Stimulated activated memory B cell treated with anti-CD40 and anti-IgM and Interleukin-4, amounts not matched to agents 10 μg/mL and 1 μg/mL and 100 μg/mL, for 72 hours (primary cell): ENCODE measurements around the gene CITED1.
A peak's percentile ranks its signal among the peaks of the same experiment; 100 is the strongest.

ENCODE experiments used
- ATAC-seq: fragments of 150-1000 bp; cut with Tn5 transposase; 2 replicates; pipeline ENCODE4 v1.10.0; 2021
- H3K27ac Mint-ChIP-seq: one replicate; pipeline ENCODE4 v1.8.0; 2022; ENCODE audit warnings: mild to moderate bottlenecking, mixed read lengths
- H3K27me3 Mint-ChIP-seq: one replicate; pipeline ENCODE4 v1.8.0; 2022; ENCODE audit warnings: mixed read lengths
- H3K36me3 Mint-ChIP-seq: one replicate; pipeline ENCODE4 v1.8.0; 2022; ENCODE audit warnings: mixed read lengths
- H3K4me1 Mint-ChIP-seq: one replicate; pipeline ENCODE4 v1.8.0; 2022; ENCODE audit warnings: mixed read lengths
- H3K4me3 Mint-ChIP-seq: one replicate; pipeline ENCODE4 v1.8.0; 2022; ENCODE audit warnings: mild to moderate bottlenecking, moderate library complexity, mixed read lengths
- H3K9me3 Mint-ChIP-seq: one replicate; pipeline ENCODE4 v1.8.0; 2022; ENCODE audit warnings: mixed read lengths

CITED1 gene

DNA sequence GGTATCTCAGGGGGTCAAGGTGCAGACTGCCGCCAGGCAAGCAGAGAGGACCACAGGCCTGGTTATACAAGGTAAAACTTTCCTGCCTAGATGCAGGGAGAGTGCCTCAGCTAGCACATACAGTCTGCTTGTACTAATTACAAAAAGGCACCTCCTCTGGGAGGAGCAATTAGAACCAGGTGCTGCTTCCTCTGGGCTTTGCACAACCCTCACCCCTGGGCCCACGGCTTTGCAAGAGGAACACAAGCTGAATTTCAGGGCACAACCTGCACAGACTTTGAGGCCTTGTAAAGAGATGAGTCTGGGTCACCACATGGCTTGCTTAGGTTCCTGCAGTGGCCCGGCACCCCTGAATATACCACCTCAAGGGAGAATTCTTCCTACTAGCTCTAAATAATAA, 9.2 kb upstream of the CITED1 start:
- no peaks in the 10 kb centered on the region for H3K9me3 Mint-ChIP-seq
- no peaks in the 10 kb centered on the region for H3K36me3 Mint-ChIP-seq
- peaks cover 8% of the 10 kb centered on the region for H3K27me3 Mint-ChIP-seq
- no peak for ATAC-seq
- H3K4me3 Mint-ChIP-seq = no peak overlapping the region
- no peak overlapping the region for H3K27ac Mint-ChIP-seq
- H3K4me1 Mint-ChIP-seq = no peaks in the 10 kb centered on the region

DNA sequence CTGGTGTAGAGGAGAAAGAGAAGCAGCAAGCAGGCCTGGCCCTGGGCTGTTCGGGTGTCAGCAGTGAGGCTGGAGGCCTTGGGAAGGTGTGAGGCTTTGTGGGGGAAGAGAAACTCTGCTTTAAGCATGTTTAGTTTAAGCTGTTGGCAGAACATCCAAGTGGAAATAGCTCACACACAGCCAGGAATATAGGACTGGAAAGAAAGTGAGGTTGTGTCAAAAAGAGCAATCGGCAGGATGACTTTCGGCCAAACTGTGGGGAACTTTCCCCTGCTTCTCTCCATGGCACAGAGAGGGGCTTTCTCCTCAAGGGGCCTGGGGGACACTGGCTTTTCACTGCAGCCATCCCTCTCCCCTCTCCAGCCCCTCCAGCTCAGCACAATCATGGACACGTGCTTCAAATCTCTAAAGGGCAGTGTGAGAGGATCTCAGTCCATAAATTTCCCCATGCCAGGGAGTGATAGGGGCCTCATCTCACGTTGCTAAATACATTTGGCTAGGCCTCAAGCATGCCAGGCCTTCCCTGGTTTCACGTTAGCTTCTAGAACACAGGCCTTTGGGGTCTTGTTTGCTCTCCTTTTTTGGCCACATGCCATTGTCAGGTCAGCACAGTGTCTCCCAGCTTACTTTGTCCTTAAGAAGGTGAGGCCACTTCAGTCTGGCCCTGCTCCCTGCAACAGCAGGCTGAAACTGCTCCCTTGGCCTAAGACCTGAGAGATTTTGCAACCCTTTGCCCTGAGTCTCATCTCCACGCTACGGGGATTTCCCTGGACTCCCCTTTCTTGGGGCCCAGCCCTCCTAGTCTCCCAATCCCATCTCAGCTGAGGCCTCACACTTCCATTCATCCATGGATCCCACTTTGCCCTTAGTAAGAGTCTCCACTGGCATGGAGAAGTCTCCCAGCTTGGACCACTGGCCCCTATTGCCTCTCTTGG, 8.3 kb upstream of the CITED1 start:
- Mint-ChIP-seq H3K9me3 (no peaks in the 10 kb centered on the region), H3K36me3 (no peaks in the 10 kb centered on the region), H3K27me3 (peaks cover 8% of the 10 kb centered on the region), H3K27ac (no peak overlapping the region), H3K4me1 (no peaks in the 10 kb centered on the region), H3K4me3 (no peak overlapping the region)
- ATAC-seq = no peak

GRCh38 chrX:72312311-72312940, 6.7 kb upstream of the CITED1 start:
- no peaks in the 10 kb centered on the region for H3K9me3 Mint-ChIP-seq
- no peaks in the 10 kb centered on the region for H3K36me3 Mint-ChIP-seq
- H3K27ac Mint-ChIP-seq = no peak overlapping the region
- H3K4me1 Mint-ChIP-seq = peaks cover 12% of the 10 kb centered on the region
- no peak overlapping the region for H3K4me3 Mint-ChIP-seq
- peaks cover 23% of the 10 kb centered on the region for H3K27me3 Mint-ChIP-seq
- no peak for ATAC-seq

DNA sequence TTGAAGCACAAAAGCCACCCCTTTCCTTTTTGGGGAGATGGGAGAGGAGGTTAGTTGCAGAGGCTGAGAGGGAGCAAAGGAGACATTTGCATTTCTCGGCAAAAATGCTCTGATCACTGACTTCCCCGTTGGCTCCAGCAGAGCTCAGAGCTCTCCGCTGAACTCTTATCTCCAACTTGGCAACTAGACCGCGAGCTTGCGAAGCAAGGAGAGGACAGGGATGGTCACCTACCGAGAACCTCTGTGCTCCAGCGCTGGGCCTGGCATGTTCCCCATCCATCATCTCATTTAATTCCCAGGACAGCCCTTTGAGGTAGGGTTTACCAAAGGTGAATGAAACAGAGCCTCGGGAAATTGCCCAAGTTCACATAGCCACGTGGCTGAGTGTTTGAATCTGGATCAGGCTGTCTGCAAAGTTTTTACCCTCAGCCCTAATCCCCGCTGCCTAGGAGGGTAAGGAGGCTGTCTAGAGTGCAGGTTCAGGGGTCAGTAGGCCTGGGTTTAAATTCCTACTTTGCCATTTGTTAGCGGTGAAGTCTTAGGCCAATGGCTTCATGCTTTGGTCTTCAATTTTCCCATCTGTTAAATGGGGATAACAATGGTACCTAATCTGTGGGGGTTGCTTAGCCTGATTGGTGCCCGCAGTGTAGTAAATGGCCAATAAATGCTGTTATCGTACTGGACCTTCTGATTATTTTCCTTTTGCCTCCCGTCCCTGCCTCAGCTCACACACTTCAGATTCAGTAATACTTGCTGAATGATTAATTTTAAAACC, 3.8 kb upstream of the CITED1 start:
- H3K27ac Mint-ChIP-seq = no peak overlapping the region
- no peaks in the 10 kb centered on the region for H3K36me3 Mint-ChIP-seq
- peaks cover 27% of the 10 kb centered on the region for H3K4me1 Mint-ChIP-seq
- H3K27me3 Mint-ChIP-seq = peaks cover 46% of the 10 kb centered on the region
- no peaks in the 10 kb centered on the region for H3K9me3 Mint-ChIP-seq
- no peak for ATAC-seq
- H3K4me3 Mint-ChIP-seq = peak overlapping the region; percentile 50

DNA sequence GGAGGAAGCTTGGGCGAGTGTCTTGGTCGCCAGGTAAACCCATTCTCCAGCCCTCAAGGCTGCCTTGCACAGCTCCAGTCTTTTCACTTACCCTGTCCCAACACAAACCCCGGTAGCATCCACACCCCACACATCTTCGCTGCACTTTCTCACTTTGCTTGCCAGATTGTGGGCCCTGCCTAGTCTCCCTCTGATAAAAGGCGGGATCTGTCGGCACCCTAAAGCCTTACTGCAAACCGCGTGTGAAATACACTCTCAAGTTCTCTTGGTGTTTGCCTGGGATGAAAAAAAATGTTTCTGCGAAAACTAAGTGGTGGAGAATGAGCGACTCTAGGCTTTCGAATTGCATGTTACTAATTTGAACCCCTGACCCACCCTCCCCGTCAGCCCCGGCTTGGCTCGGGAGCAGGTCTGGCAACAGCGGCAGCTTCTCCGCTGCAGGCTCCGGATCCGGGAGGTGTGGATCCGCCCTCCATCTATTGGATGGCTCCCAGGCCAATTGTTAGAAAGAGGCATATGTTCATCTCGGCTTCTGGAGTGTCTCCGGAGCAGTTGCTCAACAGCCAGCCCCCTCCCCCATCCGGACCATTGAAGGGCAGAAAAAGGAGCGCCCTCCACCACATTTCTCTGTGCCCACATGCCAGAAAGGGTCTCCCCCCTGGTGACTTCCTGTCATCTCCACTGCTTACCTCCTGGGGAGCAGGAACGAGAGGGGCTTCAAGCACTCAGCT, 3.0 kb upstream of the CITED1 start:
- peaks cover 51% of the 10 kb centered on the region for H3K27me3 Mint-ChIP-seq
- H3K27ac Mint-ChIP-seq = no peak overlapping the region
- H3K4me1 Mint-ChIP-seq = peaks cover 27% of the 10 kb centered on the region
- H3K9me3 Mint-ChIP-seq = no peaks in the 10 kb centered on the region
- no peak for ATAC-seq
- no peaks in the 10 kb centered on the region for H3K36me3 Mint-ChIP-seq
- H3K4me3 Mint-ChIP-seq = peak overlapping the region; percentile 76

GRCh38 chrX:72308209-72308565, 2.5 kb upstream of the CITED1 start:
- Mint-ChIP-seq H3K27me3 (peaks cover 55% of the 10 kb centered on the region), H3K36me3 (no peaks in the 10 kb centered on the region), H3K27ac (no peak overlapping the region)

GRCh38 chrX:72307646-72308051, 1.9 kb upstream of the CITED1 start:
- ATAC-seq = no peak
- no peak overlapping the region for H3K27ac Mint-ChIP-seq
- H3K27me3 Mint-ChIP-seq = peaks cover 57% of the 10 kb centered on the region
- peak overlapping the region; percentile 91 for H3K4me3 Mint-ChIP-seq
- peaks cover 27% of the 10 kb centered on the region for H3K4me1 Mint-ChIP-seq
- H3K9me3 Mint-ChIP-seq = no peaks in the 10 kb centered on the region
- H3K36me3 Mint-ChIP-seq = no peaks in the 10 kb centered on the region

More at GRCh38 chrX:72308209-72308565, 2.5 kb upstream of the CITED1 start:
- H3K4me1 Mint-ChIP-seq = peaks cover 27% of the 10 kb centered on the region
- ATAC-seq = no peak
- H3K4me3 Mint-ChIP-seq = peak overlapping the region; percentile 76
- H3K9me3 Mint-ChIP-seq = no peaks in the 10 kb centered on the region

GRCh38 chrX:72306851-72307645, 1.3 kb upstream of the CITED1 start:
- H3K27ac Mint-ChIP-seq = peak overlapping the region; percentile 69
- H3K4me3 Mint-ChIP-seq = peak overlapping the region; percentile 91
- peak; percentile 70 for ATAC-seq
- no peaks in the 10 kb centered on the region for H3K36me3 Mint-ChIP-seq
- H3K9me3 Mint-ChIP-seq = no peaks in the 10 kb centered on the region
- H3K27me3 Mint-ChIP-seq = peaks cover 58% of the 10 kb centered on the region
- peaks cover 27% of the 10 kb centered on the region for H3K4me1 Mint-ChIP-seq

- Mint-ChIP-seq H3K27ac (peak overlapping the region; percentile 69), H3K27me3 (peaks cover 66% of the 10 kb centered on the region), H3K9me3 (no peaks in the 10 kb centered on the region), H3K4me3 (peak overlapping the region; percentile 91), H3K4me1 (peaks cover 27% of the 10 kb centered on the region), H3K36me3 (no peaks in the 10 kb centered on the region)
- ATAC-seq = no peak
Measured at GRCh38 chrX:72306085-72306801, 529 bp upstream of the CITED1 start.

DNA sequence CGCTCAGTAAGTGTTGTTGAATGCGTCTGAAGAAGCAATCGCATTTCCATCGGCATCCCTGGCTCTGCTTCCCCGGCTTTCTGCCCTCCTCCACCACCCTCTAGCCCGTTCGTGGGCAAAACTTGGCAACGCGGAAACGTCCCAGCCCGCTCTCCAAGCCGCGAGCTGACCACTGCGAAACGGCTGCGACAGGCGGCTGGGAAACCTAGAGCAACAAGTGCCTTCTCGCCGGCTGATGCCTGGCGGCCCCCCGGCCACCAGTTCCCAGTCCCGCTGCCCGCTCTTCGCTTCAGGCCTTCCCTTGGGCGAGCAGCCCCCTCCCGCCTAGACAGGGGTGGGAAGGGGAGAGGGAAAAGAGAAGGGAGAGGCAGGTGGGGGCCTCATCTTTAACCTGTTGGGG, 837 bp downstream of the CITED1 start:
- Mint-ChIP-seq H3K27me3 (peaks cover 75% of the 10 kb centered on the region), H3K9me3 (no peaks in the 10 kb centered on the region), H3K4me1 (peaks cover 27% of the 10 kb centered on the region), H3K27ac (no peak overlapping the region), H3K4me3 (peak overlapping the region; percentile 76), H3K36me3 (no peaks in the 10 kb centered on the region)
- ATAC-seq = no peak

- peaks cover 82% of the 10 kb centered on the region for H3K27me3 Mint-ChIP-seq
Measured at GRCh38 chrX:72301781-72302180, 3.9 kb downstream of the CITED1 start.

GRCh38 chrX:72299891-72300630, 5.7 kb downstream of the CITED1 start:
- H3K4me3 Mint-ChIP-seq = no peak overlapping the region
- no peaks in the 10 kb centered on the region for H3K36me3 Mint-ChIP-seq
- no peak for ATAC-seq
- H3K4me1 Mint-ChIP-seq = no peaks in the 10 kb centered on the region
- H3K9me3 Mint-ChIP-seq = no peaks in the 10 kb centered on the region
- no peak overlapping the region for H3K27ac Mint-ChIP-seq
- peaks cover 82% of the 10 kb centered on the region for H3K27me3 Mint-ChIP-seq

More at GRCh38 chrX:72301781-72302180, 3.9 kb downstream of the CITED1 start:
- no peak for ATAC-seq
- Mint-ChIP-seq H3K4me3 (no peak overlapping the region), H3K27ac (no peak overlapping the region), H3K9me3 (no peaks in the 10 kb centered on the region), H3K4me1 (peaks cover 9% of the 10 kb centered on the region), H3K36me3 (no peaks in the 10 kb centered on the region)
